HG03135 (cell line): ENCODE data around the gene LCAT.

Source experiments
- ATAC-seq: cut with Tn5 transposase; IDR thresholded peaks from one replicate; pipeline ENCODE4 v1.9.1; 2021; ENCODE audit warnings: mild to moderate bottlenecking, moderate library complexity; ENCODE audit not compliant: unreplicated experiment

The LCAT gene

DNA sequence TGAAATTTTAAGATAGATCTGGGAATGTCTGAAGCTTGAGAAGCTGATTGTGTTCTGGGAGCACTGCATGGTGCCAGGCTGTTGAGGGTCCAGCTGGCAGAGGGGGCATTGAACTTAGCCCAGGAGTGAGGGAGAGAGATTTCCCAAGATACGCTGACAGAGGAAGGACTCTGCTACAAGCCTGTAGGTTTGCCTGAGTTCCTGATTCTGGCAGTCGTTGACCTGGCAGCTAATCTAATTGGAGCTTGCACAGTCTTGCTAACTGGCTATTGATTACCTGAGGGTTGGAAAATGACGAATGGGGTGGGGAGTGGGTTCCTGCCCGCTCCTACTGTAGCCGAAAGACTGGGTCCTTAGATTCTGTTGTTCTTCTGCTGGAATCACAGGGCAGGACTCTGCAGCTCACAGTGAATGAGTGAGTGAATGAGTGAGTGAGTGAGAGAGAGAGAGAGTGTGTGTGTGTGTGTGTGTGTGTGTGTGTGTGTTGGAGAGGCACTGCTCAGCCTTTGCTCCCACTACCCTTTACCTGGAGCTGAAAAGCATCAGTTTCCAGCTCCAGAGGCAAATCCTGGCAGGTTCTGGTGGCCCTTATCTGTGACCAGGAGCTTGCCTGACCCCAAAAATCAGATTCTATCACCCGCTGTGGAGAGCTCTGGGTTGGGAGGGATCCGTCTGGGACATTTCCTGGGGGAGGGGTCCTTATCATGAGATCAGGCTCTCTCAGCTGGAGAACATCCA, 29.0 kb downstream of the LCAT start:
- ATAC-seq: no peak

DNA sequence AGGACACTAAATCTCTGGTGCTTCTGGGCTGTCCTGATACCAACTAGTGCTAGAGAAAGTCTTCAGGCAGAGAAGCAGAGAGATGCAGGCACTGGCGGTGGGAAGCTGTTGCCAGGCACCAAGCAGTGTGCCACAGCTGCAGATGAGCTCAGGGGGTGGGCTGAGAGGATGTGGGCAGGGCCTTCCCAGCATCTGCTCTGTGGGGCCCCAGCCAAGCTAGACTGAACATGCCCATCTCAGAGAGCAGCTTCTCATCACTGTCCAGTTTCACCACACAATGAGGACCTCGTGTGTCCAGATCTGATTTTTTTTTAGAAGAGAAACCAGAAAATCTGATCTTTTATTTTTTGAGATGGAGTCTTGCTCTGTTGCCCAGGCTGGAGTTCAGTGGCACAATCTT, 33.8 kb downstream of the LCAT start:
- ATAC-seq: no peak

- no peak for ATAC-seq
Measured at GRCh38 chr16:67909056-67909742, 34.7 kb downstream of the LCAT start.

GRCh38 chr16:67907397-67908180, 36.3 kb downstream of the LCAT start:
- ATAC-seq: no peak

GRCh38 chr16:67902831-67903230, 41.1 kb downstream of the LCAT start:
- ATAC-seq: no peak

- no peak for ATAC-seq
Measured at GRCh38 chr16:67901734-67902133, 42.2 kb downstream of the LCAT start.

DNA sequence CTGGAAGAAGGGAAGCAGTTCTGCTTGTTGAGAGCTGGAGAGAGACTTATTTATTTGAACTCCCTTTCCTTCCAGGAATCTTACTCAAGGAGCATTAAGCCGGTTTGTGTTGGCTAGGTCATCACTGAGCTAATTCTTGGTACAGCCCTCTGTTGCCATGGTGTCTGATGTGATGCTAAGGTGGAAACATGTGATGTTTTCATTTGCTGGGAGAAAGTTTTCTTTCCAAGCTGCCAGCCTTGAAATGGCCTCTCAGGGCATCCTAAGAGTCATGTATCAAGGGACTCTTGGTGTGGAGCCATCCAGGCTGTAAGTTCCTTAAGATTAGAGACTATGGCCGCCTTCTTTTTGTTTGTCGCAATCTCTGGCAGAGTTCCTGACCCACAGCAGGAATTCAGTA, 46.7 kb downstream of the LCAT start:
- no peak for ATAC-seq

GRCh38 chr16:67893743-67894399, 50.0 kb downstream of the LCAT start:
- ATAC-seq: no peak

DNA sequence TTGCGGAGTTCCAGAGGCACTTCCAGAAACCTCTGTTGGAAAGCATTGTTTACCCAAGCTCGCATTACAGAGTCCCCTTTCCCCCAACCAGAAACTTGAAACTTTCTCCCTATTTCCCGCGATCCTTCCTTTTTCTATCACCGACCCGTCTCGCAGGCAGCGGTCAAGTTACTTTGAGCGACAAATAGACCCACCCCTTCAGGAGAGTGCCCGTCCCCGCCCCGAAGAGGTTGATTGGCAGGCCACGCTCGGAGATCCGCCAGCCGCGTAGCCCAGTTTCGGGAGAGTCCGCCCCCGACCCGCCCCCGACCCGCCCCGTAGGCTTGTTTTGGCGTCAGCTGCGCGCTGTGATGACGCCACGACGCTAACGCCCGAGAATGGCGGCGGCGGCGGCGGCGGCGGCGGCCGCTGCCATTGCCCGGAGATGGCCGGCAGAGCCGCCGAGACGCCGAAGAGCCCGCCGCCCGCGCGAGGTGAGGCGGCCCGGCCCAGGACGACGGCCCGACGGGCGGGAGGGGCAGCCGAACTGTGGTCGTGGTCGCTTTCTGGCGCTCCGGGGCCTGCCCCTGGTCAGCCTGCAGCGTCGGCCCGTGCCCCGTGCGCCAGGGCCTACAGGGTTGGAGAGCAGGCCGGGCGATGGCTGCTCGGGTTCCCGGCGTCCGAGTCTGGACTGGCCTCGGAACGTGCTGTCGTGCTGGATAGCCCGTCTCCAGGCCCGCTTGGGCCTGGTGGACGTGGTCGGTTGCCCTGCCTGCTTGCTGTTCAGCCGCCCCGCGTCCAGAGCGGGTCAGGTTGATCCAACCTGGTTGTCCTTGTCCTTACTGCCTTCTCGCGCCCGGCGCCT, 50.8 kb downstream of the LCAT start, which contains the start of gene PSKH1:
Gene PSKH1, plus strand, starts transcription at position 356 of the 844 bp plus-strand sequence. CDS start 15,496 bp downstream, outside the sequence.
- ATAC-seq: peak; percentile 91

GRCh38 chr16:67892375-67892774, 51.5 kb downstream of the LCAT start:
- ATAC-seq: no peak
